Activated CD4-positive, alpha-beta T cell treated with anti-CD3 and anti-CD28 coated beads, Interleukin-2, Interleukin-6, amounts not matched to agents 100 ng/mL and 50 ng/mL, durations not matched to agents 16 hours and 8 hours (primary cell): ENCODE results near the gene IFITM10.
"Not testable (repeated sequence)": the region's sequence is repeated elsewhere in the genome, so short reads cannot be mapped to it uniquely, and the experiment has no call there.

Experiments
- DNase-seq: peaks from one replicate; pipeline ENCODE4 v3.0.0-alpha.2; 2020

Gene IFITM10

GRCh38 chr11:1777737-1778136 lies 27.3 kb upstream of the IFITM10 start:
- no peak for DNase-seq

GRCh38 chr11:1776944-1777715 lies 26.7 kb upstream of the IFITM10 start:
- no peak for DNase-seq

GRCh38 chr11:1776331-1776851 lies 26.0 kb upstream of the IFITM10 start:
- no peak for DNase-seq

- DNase-seq: no peak
These were observed 24.5 kb upstream of the IFITM10 start for GRCh38 chr11:1774886-1775285.

- no peak for DNase-seq
These were observed 23.7 kb upstream of the IFITM10 start for GRCh38 chr11:1773994-1774550.

GRCh38 chr11:1773131-1773993 lies 23.0 kb upstream of the IFITM10 start:
- no peak for DNase-seq

- DNase-seq: peak; percentile 82
These were observed 22.1 kb upstream of the IFITM10 start for GRCh38 chr11:1772270-1773130.

- no peak for DNase-seq
These were observed 21.3 kb upstream of the IFITM10 start for GRCh38 chr11:1771700-1772099.

- DNase-seq: no peak
These were observed 20.9 kb upstream of the IFITM10 start for GRCh38 chr11:1771273-1771672.

GRCh38 chr11:1770528-1770927 lies 20.1 kb upstream of the IFITM10 start:
- DNase-seq: no peak

GRCh38 chr11:1770061-1770460 lies 19.7 kb upstream of the IFITM10 start:
- DNase-seq: no peak

- DNase-seq: not testable (repeated sequence)
These were observed 19.0 kb upstream of the IFITM10 start for GRCh38 chr11:1769304-1769936.

- DNase-seq: no peak
These were observed 17.7 kb upstream of the IFITM10 start for GRCh38 chr11:1768141-1768469.

GRCh38 chr11:1767399-1768140 lies 17.2 kb upstream of the IFITM10 start:
- DNase-seq: no peak

GRCh38 chr11:1766719-1767398 lies 16.5 kb upstream of the IFITM10 start:
- DNase-seq: no peak

GRCh38 chr11:1765871-1766718 lies 15.7 kb upstream of the IFITM10 start:
- no peak for DNase-seq

GRCh38 chr11:1763796-1764661 lies 13.6 kb upstream of the IFITM10 start, which contains the start of gene CTSD:
CTSD (minus strand) TSS chr11:1763927; CDS start chr11:1763859, 68 bp downstream.
- DNase-seq: peak; percentile 94

GRCh38 chr11:1763336-1763795 lies 13.0 kb upstream of the IFITM10 start:
- DNase-seq: no peak
